NT2/D1 (cell line): ENCODE data around the gene PARD6B.

ENCODE experiments used
- SUZ12 ChIP-seq: IDR thresholded peaks from 2 replicates; pipeline ENCODE4 v1.6.1; 2011; ENCODE audit not compliant: insufficient read length, insufficient read depth; ENCODE audit errors: extremely low read depth
- YY1 ChIP-seq: IDR thresholded peaks from 2 replicates; pipeline ENCODE4 v1.6.1; 2011; ENCODE audit not compliant: insufficient read length, insufficient read depth

DNA sequence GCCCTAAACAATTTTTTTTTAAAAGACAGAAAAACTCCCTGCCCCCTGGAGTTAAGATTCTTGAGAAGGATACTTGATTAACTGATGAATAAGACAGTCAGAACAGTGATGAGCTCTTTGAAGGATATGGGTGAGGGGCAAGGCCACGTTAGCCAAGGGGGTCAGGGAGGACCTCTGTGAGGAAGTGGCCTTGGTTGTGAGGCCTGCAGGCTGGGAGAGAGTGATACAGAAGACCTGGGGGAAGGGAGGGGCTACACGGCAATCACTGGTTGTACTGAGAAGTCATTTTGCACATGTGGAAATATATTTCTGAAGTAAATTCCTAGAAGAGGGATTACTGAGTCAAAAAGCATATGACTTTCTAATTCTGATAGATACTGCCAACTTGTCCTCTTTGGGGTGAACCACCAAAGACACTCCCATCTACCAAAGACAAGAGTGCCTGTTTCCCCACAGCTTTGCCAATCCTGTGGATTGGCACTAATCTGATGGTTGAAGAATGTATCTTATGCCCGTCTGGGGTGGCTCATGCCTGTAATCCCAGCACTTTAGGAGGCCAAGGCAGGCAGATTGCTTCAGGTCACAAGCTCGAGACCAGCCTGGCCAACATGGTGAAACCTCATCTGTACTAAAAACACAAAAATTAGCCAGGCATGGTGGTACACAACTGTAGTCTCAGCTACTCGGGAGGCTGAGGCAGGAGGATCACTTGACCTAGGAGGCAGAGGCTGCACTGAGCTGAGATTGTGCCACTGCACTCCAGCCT, 41.2 kb downstream of the PARD6B start:
- no peak for TF ChIP-seq SUZ12
- TF ChIP-seq YY1: no peak
